Activated CD4-positive, alpha-beta T cell treated with anti-CD3 and anti-CD28 coated beads, Interleukin-2, amount 50 U/mL, for 16 hours (primary cell): Measurements from ENCODE around the gene VGLL3.
"Not testable (repeated sequence)": the region's sequence is repeated elsewhere in the genome, so short reads cannot be mapped to it uniquely, and the experiment has no call there.

ENCODE experiments used
- DNase-seq: peaks from one replicate; pipeline ENCODE4 v3.0.0-alpha.2; 2020

VGLL3 gene

GRCh38 chr3:86990734-86991481 is at the start of gene VGLL3:
TSS of gene VGLL3 (minus strand) at chr3:86991149. CDS start at chr3:86990743, 406 bp downstream.
- no peak for DNase-seq

GRCh38 chr3:87037652-87038051 is 46.7 kb upstream of the VGLL3 start:
- no peak for DNase-seq

GRCh38 chr3:87036671-87037070 is 45.7 kb upstream of the VGLL3 start:
- DNase-seq = no peak

- DNase-seq = no peak
These were observed 44.4 kb upstream of the VGLL3 start for GRCh38 chr3:87035339-87035738.

GRCh38 chr3:87033205-87033604 is 42.3 kb upstream of the VGLL3 start:
- no peak for DNase-seq

- no peak for DNase-seq
These were observed 35.0 kb upstream of the VGLL3 start for GRCh38 chr3:87025661-87026645.

GRCh38 chr3:87017370-87017769 is 26.4 kb upstream of the VGLL3 start:
- not testable (repeated sequence) for DNase-seq

- no peak for DNase-seq
These were observed 18.3 kb upstream of the VGLL3 start for GRCh38 chr3:87009271-87009670.

GRCh38 chr3:87006844-87007439 is 16.0 kb upstream of the VGLL3 start:
- DNase-seq = no peak

GRCh38 chr3:87004883-87005282 is 13.9 kb upstream of the VGLL3 start:
- DNase-seq = no peak

GRCh38 chr3:87002346-87002745 is 11.4 kb upstream of the VGLL3 start:
- no peak for DNase-seq

GRCh38 chr3:87001473-87002098 is 10.6 kb upstream of the VGLL3 start:
- DNase-seq = no peak

- no peak for DNase-seq
These were observed 10.0 kb upstream of the VGLL3 start for GRCh38 chr3:87000940-87001339.

- no peak for DNase-seq
These were observed 7.6 kb upstream of the VGLL3 start for GRCh38 chr3:86998569-86998968.

GRCh38 chr3:86996261-86996955 is 5.5 kb upstream of the VGLL3 start:
- DNase-seq = no peak

GRCh38 chr3:86995537-86995936 is 4.6 kb upstream of the VGLL3 start:
- no peak for DNase-seq

- DNase-seq = no peak
These were observed 2.8 kb upstream of the VGLL3 start for GRCh38 chr3:86993704-86994103.

- no peak for DNase-seq
These were observed 989 bp upstream of the VGLL3 start for GRCh38 chr3:86991840-86992435.

GRCh38 chr3:86991482-86991815 is 500 bp upstream of the VGLL3 start:
- no peak for DNase-seq

GRCh38 chr3:86990012-86990733 is 776 bp downstream of the VGLL3 start:
- no peak for DNase-seq

GRCh38 chr3:86989611-86990010 is 1.3 kb downstream of the VGLL3 start:
- no peak for DNase-seq
